ENCODE measurements around the gene CARMIL1.

The CARMIL1 gene

GRCh38 chr6:25649611-25650010 lies 370.4 kb downstream of the CARMIL1 start:
- no peak for DNase-seq (ENCODE audit: low read depth, low spot score)

GRCh38 chr6:25652007-25652515 lies 372.9 kb downstream of the CARMIL1 start, which contains the start of gene SCGN:
Gene SCGN, plus strand, starts transcription at chr6:25652215. Its CDS starts 189 bp downstream, at chr6:25652404.
- DNase-seq (ENCODE audit: low read depth, low spot score), result peak; percentile 91

GRCh38 chr6:25655723-25656122 lies 376.5 kb downstream of the CARMIL1 start:
- DNase-seq (ENCODE audit: low read depth, low spot score), result no peak

- no peak for DNase-seq (ENCODE audit: low read depth, low spot score)
Observed at GRCh38 chr6:25659633-25660368, 380.6 kb downstream of the CARMIL1 start.

- no peak for DNase-seq (ENCODE audit: low read depth, low spot score)
Observed at GRCh38 chr6:25660512-25660911, 381.3 kb downstream of the CARMIL1 start.

- DNase-seq (ENCODE audit: low read depth, low spot score), result no peak
Observed at GRCh38 chr6:25661129-25661779, 382.1 kb downstream of the CARMIL1 start.

- no peak for DNase-seq (ENCODE audit: low read depth, low spot score)
Observed at GRCh38 chr6:25665455-25665854, 386.3 kb downstream of the CARMIL1 start.

GRCh38 chr6:25669413-25669812 lies 390.2 kb downstream of the CARMIL1 start:
- DNase-seq (ENCODE audit: low read depth, low spot score), result no peak

Measured in ELF-1 (cell line).